ENCODE measurements around the gene ARHGEF4. TPM values are rescaled to one million over a fixed set of nuclear protein-coding genes. Genes with fewer than 3 reads are reported as not detected.

Gene ARHGEF4
- total RNA-seq, 1 experiment from 2014 or later: 0.80 TPM

- in situ Hi-C loops (cut with HindIII; ENCODE audit: low pct_unique_long_range_greater_than_20kb, low sequenced_read_pairs): no loop called here
- ChIA-PET POLR2A (no interaction called here), CTCF (no interaction called here)
- TF ChIP-seq CTCF (IDR thresholded peaks at IDR 0.05) (no peak), SIN3A (IDR thresholded peaks at IDR 0.05; ENCODE audit: borderline replicate concordance, insufficient read depth, low read depth, low read length) (no peak), TCF7L2 (IDR thresholded peaks at IDR 0.05; ENCODE audit: low read depth, low read length) (no peak), POLR2AphosphoS5 (IDR thresholded peaks at IDR 0.05; ENCODE audit: low read depth, low read length) (no peak)
- TF ChIP-seq, protein P1, sequence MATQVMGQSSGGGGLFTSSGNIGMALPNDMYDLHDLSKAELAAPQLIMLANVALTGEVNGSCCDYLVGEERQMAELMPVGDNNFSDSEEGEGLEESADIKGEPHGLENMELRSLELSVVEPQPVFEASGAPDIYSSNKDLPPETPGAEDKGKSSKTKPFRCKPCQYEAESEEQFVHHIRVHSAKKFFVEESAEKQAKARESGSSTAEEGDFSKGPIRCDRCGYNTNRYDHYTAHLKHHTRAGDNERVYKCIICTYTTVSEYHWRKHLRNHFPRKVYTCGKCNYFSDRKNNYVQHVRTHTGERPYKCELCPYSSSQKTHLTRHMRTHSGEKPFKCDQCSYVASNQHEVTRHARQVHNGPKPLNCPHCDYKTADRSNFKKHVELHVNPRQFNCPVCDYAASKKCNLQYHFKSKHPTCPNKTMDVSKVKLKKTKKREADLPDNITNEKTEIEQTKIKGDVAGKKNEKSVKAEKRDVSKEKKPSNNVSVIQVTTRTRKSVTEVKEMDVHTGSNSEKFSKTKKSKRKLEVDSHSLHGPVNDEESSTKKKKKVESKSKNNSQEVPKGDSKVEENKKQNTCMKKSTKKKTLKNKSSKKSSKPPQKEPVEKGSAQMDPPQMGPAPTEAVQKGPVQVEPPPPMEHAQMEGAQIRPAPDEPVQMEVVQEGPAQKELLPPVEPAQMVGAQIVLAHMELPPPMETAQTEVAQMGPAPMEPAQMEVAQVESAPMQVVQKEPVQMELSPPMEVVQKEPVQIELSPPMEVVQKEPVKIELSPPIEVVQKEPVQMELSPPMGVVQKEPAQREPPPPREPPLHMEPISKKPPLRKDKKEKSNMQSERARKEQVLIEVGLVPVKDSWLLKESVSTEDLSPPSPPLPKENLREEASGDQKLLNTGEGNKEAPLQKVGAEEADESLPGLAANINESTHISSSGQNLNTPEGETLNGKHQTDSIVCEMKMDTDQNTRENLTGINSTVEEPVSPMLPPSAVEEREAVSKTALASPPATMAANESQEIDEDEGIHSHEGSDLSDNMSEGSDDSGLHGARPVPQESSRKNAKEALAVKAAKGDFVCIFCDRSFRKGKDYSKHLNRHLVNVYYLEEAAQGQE (IDR thresholded peaks at IDR 0.05; ENCODE audit: insufficient read depth in 1 of 2, low read depth in 2 of 2, low read length in 1 of 2): no peak
- no peaks in the 10 kb centered on the region for H3K36me3 ChIP-seq (ENCODE audit: control insufficient read depth, insufficient read depth, low read length)
- no peaks in the 10 kb centered on the region for H3K9me3 ChIP-seq (ENCODE audit: control insufficient read depth, insufficient read depth, low read depth, low read length)
- H3K4me1 ChIP-seq (ENCODE audit: control insufficient read depth, insufficient read depth, low read length): no peaks in the 10 kb centered on the region
- ATAC-seq (no peak), DNase-seq (ENCODE audit: low read depth, low spot score) (no peak)
- no peak overlapping the region for H3K27ac ChIP-seq (ENCODE audit: low read length)
- no peak overlapping the region for H3K4me3 ChIP-seq (ENCODE audit: low read depth in 2 of 2, low read length in 2 of 2)
- no TSS peak for BruUV-seq (replicated peaks)
- intact Hi-C loops (cut with micrococcal nuclease; ENCODE audit: unreplicated experiment): no loop called here
- no peaks in the 10 kb centered on the region for H3K27me3 ChIP-seq (ENCODE audit: control insufficient read depth, insufficient read depth, low read length)
These were observed 9.8 kb upstream of the ARHGEF4 start for GRCh38 chr2:130826821-130827501.

DNA sequence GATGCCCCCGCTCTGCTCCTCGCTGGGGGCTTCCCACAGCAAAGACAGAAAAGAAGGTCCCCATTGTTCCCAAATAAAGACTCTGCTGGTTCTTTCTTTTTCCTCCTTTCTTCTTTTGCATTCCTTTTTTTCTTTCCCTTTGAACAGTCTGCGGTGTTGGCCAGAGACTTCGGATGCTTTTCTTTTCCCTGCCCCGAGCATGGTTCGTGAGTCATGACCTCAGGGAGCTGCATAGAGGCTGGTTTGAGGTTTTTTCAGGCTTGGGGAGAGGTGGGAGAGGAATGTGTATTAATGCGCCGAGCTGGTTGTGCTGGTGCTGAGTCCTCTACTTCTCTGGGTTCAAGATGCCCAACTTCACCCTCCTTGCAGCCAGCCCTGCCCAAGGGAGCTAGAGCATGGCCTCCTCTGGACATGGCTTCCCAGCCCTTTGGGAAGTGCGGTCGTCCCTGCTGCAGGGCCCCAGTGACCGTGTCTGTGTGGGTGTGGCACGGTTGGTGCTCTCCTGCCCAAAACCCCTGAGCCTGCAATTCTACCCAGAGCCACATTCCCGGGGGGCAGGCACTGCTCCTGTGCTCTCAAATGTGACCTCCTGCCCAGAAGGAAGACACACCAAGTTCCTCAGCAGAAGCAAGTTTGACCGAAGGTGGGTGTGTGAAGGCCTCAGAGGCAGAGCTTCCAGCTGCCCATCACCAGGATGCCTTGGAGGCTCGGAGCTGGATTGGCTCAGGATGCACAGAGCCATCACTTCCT lies 9.0 kb upstream of the ARHGEF4 start:
- no peaks in the 10 kb centered on the region for H3K4me1 ChIP-seq (ENCODE audit: control insufficient read depth, insufficient read depth, low read length)
- H3K27me3 ChIP-seq (ENCODE audit: control insufficient read depth, insufficient read depth, low read length): no peaks in the 10 kb centered on the region
- no peaks in the 10 kb centered on the region for H3K36me3 ChIP-seq (ENCODE audit: control insufficient read depth, insufficient read depth, low read length)
- ChIA-PET CTCF (no interaction called here), POLR2A (no interaction called here)
- intact Hi-C loops (cut with micrococcal nuclease; ENCODE audit: unreplicated experiment): no loop called here
- TF ChIP-seq SIN3A (IDR thresholded peaks at IDR 0.05; ENCODE audit: borderline replicate concordance, insufficient read depth, low read depth, low read length): no peak
- no peak for ATAC-seq
- in situ Hi-C loops (cut with HindIII; ENCODE audit: low pct_unique_long_range_greater_than_20kb, low sequenced_read_pairs): no loop called here
- no peaks in the 10 kb centered on the region for H3K9me3 ChIP-seq (ENCODE audit: control insufficient read depth, insufficient read depth, low read depth, low read length)
- DNase-seq (ENCODE audit: low read depth, low spot score): no peak
- BruUV-seq (replicated peaks): no TSS peak
- H3K27ac ChIP-seq (ENCODE audit: low read length): no peak overlapping the region
- H3K4me3 ChIP-seq (ENCODE audit: low read depth in 2 of 2, low read length in 2 of 2): no peak overlapping the region

DNA sequence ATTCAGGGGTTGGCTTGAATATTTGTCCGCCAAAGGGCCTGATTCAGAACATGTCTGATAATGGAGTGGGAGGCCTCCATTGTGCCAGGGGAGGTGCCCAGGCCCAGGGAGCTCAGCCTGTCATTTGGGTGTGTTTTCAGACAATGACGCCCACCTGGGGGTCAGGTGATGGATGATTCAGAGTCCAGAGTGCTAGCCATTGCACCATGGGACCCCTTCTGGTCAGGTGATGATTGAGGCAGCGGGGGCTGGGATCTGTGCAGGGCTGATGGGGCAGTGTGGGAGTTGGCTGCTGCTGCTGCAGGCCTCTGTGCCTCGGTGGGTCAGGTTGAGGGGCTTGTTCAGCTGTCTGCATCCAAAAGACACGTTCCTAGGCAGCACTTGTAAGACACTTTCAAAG lies 8.3 kb upstream of the ARHGEF4 start:
- CTCF ChIA-PET: no interaction called here
- no peak overlapping the region for H3K27ac ChIP-seq (ENCODE audit: low read length)
- no peaks in the 10 kb centered on the region for H3K27me3 ChIP-seq (ENCODE audit: control insufficient read depth, insufficient read depth, low read length)
- DNase-seq (ENCODE audit: low read depth, low spot score): no peak
- no peaks in the 10 kb centered on the region for H3K9me3 ChIP-seq (ENCODE audit: control insufficient read depth, insufficient read depth, low read depth, low read length)
- intact Hi-C loops (cut with micrococcal nuclease; ENCODE audit: unreplicated experiment): no loop called here
- TF ChIP-seq CTCF (IDR thresholded peaks at IDR 0.05) (no peak), POLR2AphosphoS5 (IDR thresholded peaks at IDR 0.05; ENCODE audit: low read depth, low read length) (no peak), SIN3A (IDR thresholded peaks at IDR 0.05; ENCODE audit: borderline replicate concordance, insufficient read depth, low read depth, low read length) (no peak), TCF7L2 (IDR thresholded peaks at IDR 0.05; ENCODE audit: low read depth, low read length) (no peak)
- TF ChIP-seq, protein P1 (IDR thresholded peaks at IDR 0.05; ENCODE audit: insufficient read depth in 1 of 2, low read depth in 2 of 2, low read length in 1 of 2): no peak
- no peaks in the 10 kb centered on the region for H3K4me1 ChIP-seq (ENCODE audit: control insufficient read depth, insufficient read depth, low read length)
- ATAC-seq: no peak
- no peaks in the 10 kb centered on the region for H3K36me3 ChIP-seq (ENCODE audit: control insufficient read depth, insufficient read depth, low read length)
- POLR2A ChIA-PET: no interaction called here
- in situ Hi-C loops (cut with HindIII; ENCODE audit: low pct_unique_long_range_greater_than_20kb, low sequenced_read_pairs): no loop called here
- H3K4me3 ChIP-seq (ENCODE audit: low read depth in 2 of 2, low read length in 2 of 2): no peak overlapping the region
- BruUV-seq (replicated peaks): no TSS peak
